AG04450 (cell line): ENCODE results near the gene DACT1. TPM values are rescaled to one million over a fixed set of nuclear protein-coding genes. Genes with fewer than 3 reads are reported as not detected.

ENCODE experiments used
- CTCF ChIA-PET: fragments of 300-600, 350-600 bp; formaldehyde crosslinking; extraction: SDS; loops from one replicate; lab custom pipeline; 2022; ENCODE audit warnings: antibody characterized with exemption, inconsistent platforms; lab: Charles Lee
- POLR2A ChIA-PET: fragments of 350-600 bp; formaldehyde crosslinking; extraction: SDS; loops from one replicate; lab custom pipeline; 2021; ENCODE audit warnings: antibody characterized with exemption, inconsistent platforms; lab: Yijun Ruan, JAX
- DNase-seq: peaks from one replicate; pipeline ENCODE4 v3.0.0-alpha.2; 2011; ENCODE audit warnings: low read depth, low spot score
- H3K27ac ChIP-seq: one replicate; pipeline ENCODE4 v1.5.1; 2012; ENCODE audit warnings: low read depth, low read length, control low read depth
- H3K27me3 ChIP-seq: one replicate; pipeline ENCODE4 v1.6.0; 2012; ENCODE audit warnings: low read length; ENCODE audit not compliant: control insufficient read depth, insufficient read depth
- H3K4me3 ChIP-seq: 2 replicates; pipeline ENCODE4 v1.5.1; 2011; ENCODE audit warnings: mild to moderate bottlenecking, low read depth, low read length, control low read depth
- H3K9me3 ChIP-seq: 2 replicates; pipeline ENCODE4 v1.5.1; 2012; ENCODE audit warnings: low read length; ENCODE audit not compliant: control insufficient read depth, insufficient read depth
- CTCF ChIP-seq: IDR thresholded peaks from 2 replicates; pipeline ENCODE4 v1.5.1; 2011; ENCODE audit warnings: low read depth, low read length, control low read depth, inconsistent platforms
- polyA plus RNA-seq: library from polyadenylated mRNA; depleted of rRNA; stranded (reverse); fragments of >200 nt; gene quantifications from 2 replicates; pipeline ENCODE4 v1.2.3, GENCODE V29; 2011

DACT1 gene
- polyA plus RNA-seq, 1 experiment, result 6.1 TPM

GRCh38 chr14:58673722-58674121 lies 36.0 kb downstream of the DACT1 start:
- no peak for TF ChIP-seq CTCF
- ChIA-PET POLR2A (no interaction called here), CTCF (no interaction called here)
- Histone ChIP-seq H3K9me3 (no peaks in the 10 kb centered on the region), H3K27ac (no peak overlapping the region), H3K4me3 (no peak overlapping the region), H3K27me3 (peaks cover 7% of the 10 kb centered on the region)
- no peak for DNase-seq

DNA sequence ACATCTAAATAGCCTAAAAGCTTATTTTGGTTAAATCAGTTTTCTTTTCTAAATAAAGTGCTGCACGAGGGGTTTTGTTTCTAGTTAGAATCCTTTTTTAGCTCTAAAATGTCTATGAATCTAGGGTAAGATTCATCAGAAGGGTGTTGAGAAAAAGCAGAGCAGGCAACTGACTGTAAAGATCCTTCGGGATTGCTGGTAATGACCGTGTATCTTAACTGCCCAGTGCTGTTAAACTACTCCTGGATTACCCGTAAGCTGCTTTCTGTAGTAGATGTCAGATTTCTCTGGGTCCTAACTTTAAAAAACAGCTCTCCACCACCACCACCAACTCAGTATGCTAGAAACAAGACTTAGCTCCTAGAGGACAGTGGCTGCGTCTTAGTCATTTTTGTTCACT lies 39.2 kb downstream of the DACT1 start:
- H3K27me3 ChIP-seq, result peaks cover 11% of the 10 kb centered on the region
- H3K9me3 ChIP-seq, result no peaks in the 10 kb centered on the region
- ChIA-PET CTCF (no interaction called here), POLR2A (no interaction called here)
- TF ChIP-seq CTCF, result no peak
- H3K27ac ChIP-seq, result no peak overlapping the region
- H3K4me3 ChIP-seq, result no peak overlapping the region
- no peak for DNase-seq

- no peak overlapping the region for H3K27ac ChIP-seq
- H3K9me3 ChIP-seq, result no peaks in the 10 kb centered on the region
- POLR2A ChIA-PET, result no interaction called here
- DNase-seq, result no peak
- TF ChIP-seq CTCF, result no peak
- peaks cover 8% of the 10 kb centered on the region for H3K27me3 ChIP-seq
- no peak overlapping the region for H3K4me3 ChIP-seq
- CTCF ChIA-PET, result no interaction called here
Measured at GRCh38 chr14:58677517-58677916, 39.8 kb downstream of the DACT1 start.

DNA sequence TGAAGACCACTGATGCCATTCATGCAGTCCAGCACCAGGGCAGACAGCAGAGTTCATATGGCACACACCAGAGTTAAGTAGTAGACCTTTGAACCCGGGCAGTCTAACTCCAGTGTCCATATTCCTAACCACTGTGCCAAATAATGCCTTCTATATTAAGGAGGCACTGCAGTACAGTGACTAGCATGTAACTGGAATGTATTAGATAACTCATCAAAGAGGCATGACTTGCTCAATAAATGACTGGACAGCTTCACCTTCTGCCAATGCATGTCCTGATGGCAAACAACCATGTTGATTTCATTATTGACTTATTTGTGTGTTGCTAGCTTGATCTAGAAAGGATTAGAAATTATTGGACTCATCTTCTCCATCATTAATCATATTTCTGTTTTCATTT lies 40.2 kb downstream of the DACT1 start:
- POLR2A ChIA-PET, result no interaction called here
- H3K27ac ChIP-seq, result no peak overlapping the region
- H3K9me3 ChIP-seq, result no peaks in the 10 kb centered on the region

DNA sequence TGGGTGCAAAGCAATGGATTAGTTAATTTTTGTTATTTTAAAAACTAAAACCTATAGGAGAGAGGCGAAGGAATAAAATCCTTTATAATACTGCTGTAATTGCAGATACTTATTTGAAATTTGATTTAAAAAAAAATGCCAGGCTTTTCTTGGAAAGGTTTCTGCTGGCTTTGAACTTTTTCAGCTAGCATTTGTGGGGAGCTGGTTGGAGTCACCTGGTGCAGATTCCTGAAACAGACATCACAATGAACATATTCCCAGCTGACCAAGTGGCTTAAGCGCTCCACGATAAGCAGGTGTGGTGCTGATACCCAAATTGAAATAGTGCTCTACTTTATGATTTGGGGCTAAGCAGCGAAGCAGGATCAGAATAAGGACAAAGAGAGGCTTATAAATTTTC lies 42.9 kb downstream of the DACT1 start:
- DNase-seq, result no peak
- ChIA-PET CTCF (no interaction called here), POLR2A (no interaction called here)
- no peak overlapping the region for H3K27ac ChIP-seq
- peaks cover 11% of the 10 kb centered on the region for H3K27me3 ChIP-seq
- TF ChIP-seq CTCF, result no peak
- H3K4me3 ChIP-seq, result no peak overlapping the region
- H3K9me3 ChIP-seq, result no peaks in the 10 kb centered on the region

More for the DNA sequence above, 40.2 kb downstream of the DACT1 start:
- Histone ChIP-seq H3K27me3 (peaks cover 8% of the 10 kb centered on the region), H3K4me3 (no peak overlapping the region)
- TF ChIP-seq CTCF, result no peak
- CTCF ChIA-PET, result no interaction called here
- DNase-seq, result no peak
